Measurements from ENCODE around the gene CD37.

CD37 gene

DNA sequence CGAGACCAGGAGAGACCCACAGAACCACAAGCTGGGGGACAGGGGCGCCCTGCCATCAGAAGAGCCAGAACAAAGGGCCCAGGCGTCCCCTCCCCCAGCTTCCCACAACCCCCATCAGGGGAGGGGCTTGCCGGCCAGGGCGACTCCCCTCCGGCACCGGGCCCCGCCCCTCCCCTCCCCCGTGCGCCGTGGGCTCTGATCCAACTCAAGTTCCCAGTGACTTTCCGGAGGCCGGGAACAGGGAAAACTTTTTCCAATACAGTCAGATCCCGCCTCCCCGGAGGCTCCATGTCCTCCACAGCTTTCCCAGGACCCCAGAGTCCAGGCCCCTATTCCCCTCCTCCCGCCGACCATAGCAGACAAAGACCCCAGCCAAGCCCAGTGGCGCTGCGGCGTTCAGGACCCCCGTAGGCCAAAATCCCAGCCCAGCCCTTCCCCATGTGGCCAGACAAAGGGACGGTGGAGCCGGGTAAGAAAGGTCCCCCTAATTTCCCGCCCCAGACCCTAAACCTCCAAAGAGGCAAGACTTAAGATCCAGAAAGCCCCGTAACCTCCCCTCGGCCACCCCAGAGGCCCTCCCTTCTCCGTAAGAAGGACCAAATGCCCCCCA is 26.3 kb downstream of the CD37 start:
- peak overlapping the region; percentile 89 for H3K4me3 ChIP-seq (replicated peaks; ENCODE audit: low read depth, low read length)
- TF ChIP-seq, protein P1, sequence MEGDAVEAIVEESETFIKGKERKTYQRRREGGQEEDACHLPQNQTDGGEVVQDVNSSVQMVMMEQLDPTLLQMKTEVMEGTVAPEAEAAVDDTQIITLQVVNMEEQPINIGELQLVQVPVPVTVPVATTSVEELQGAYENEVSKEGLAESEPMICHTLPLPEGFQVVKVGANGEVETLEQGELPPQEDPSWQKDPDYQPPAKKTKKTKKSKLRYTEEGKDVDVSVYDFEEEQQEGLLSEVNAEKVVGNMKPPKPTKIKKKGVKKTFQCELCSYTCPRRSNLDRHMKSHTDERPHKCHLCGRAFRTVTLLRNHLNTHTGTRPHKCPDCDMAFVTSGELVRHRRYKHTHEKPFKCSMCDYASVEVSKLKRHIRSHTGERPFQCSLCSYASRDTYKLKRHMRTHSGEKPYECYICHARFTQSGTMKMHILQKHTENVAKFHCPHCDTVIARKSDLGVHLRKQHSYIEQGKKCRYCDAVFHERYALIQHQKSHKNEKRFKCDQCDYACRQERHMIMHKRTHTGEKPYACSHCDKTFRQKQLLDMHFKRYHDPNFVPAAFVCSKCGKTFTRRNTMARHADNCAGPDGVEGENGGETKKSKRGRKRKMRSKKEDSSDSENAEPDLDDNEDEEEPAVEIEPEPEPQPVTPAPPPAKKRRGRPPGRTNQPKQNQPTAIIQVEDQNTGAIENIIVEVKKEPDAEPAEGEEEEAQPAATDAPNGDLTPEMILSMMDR (IDR thresholded peaks at IDR 0.05; ENCODE audit: low read depth, low read length, missing control alignments): no peak
- DNase-seq (ENCODE audit: extremely low read depth, low read depth): peak; percentile 63

DNA sequence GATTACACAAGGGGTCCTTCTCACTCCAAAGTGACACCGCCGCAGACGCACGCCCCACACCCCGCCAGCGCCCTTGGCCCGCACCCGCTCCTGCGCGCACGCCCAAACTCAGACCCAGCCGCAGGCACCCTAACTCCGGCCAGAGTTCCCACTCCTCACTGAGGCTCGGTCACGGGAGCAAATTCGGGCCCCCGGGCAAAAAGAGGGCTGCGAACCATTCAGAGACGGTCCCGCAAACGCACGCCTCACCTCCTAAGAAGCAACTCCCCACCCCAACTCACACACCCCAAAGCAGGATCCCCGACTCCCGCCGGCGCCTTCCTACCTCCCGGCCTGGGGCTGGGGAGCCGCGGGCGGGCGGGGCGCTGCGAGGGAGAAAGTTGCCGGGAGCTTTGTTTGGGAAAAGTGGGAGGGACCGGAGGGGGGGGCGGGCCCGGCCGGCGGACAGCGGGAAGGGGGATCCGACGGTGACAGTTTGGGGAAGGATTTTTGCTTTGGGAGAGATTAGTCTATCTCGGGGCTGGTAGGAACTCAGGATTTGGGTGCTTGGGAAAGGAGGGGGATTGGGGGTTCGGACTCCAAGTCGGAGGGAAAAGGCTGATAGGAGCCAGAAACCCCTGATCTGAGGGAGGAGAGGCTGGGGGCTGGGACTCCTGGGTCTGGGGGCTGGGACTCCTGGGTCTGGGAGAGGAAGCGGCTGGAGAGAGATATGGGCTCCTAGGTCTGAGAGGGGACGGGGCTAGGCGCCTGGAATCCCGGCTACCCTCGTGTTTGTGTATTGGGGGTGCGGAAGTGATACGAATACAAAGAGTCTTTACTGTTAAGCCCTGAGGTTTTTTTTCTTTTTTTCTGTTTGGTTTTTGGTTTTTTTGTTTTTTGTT is 27.1 kb downstream of the CD37 start, which contains the start of gene TEAD2:
Gene TEAD2 (minus strand): TSS at position 369 of the 881 bp plus-strand sequence. CDS start 2,341 bp downstream, outside the sequence.
- H3K4me3 ChIP-seq (replicated peaks; ENCODE audit: low read depth, low read length): peak within 1 kb of the TSS; percentile 89
- TF ChIP-seq, protein P1 (IDR thresholded peaks at IDR 0.05; ENCODE audit: low read depth, low read length, missing control alignments): no peak
- no peak for DNase-seq (ENCODE audit: extremely low read depth, low read depth)

DNA sequence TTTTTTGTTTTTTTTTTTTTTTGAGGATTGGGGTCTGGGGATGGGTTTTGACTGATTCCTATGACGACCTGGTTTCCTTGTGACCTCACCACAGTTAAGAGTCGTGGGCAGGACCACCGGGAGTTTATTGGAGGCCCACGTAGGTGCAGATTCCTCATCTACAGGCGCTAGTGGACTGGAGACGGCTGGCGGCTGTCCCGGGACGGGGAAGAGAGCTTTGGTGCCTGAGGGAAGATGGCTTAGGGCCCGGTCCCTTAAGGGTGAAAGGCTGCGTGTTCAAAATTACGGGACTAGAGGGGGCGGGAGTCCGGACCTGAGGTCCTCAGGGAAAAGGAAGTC is 27.7 kb downstream of the CD37 start:
- no peak for DNase-seq (ENCODE audit: extremely low read depth, low read depth)
- TF ChIP-seq, protein P1 (IDR thresholded peaks at IDR 0.05; ENCODE audit: low read depth, low read length, missing control alignments): no peak
- peak overlapping the region; percentile 89 for H3K4me3 ChIP-seq (replicated peaks; ENCODE audit: low read depth, low read length)

DNA sequence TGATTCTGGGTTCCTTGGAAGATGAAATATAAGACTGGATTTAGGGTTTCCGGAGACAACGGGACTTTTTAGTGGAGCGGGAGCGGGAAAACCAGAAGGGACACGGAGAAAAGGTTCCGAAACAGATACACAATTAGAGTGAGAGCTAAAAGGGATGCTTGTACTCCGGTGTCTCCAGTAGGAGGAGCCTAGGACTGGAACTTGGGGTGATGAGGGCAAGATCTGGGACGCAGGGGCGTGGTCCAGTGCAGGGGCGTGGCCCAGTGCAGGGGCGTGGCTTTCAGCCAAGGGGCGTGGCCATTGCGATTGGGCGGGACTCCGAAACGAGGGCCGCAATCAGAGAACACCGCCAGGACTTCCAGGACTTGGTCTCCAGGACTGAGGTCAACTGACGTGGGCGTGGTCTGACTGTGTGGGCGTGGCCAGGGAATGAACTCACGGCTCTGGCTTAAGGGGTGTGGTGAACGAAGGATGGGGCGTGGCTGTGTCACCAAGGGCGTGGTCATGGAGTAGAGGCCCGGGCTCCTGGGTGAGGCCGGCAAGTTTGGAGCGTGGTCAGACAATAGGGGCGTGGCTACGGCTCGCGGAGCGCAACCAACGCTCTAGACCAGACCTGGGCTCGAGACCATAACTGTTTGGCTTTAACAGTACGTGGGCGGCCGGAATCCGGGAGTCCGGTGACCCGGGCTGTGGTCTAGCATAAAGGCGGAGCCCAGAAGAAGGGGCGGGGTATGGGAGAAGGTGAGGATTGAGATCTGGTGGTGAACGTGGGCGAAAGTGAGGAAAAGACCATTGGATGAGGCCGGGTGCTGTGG is 28.3 kb downstream of the CD37 start, which contains the start of gene DKKL1:
Gene DKKL1 (plus strand): TSS at position 610 of the 815 bp plus-strand sequence. CDS start 122 bp downstream, at position 732.
- DNase-seq (ENCODE audit: extremely low read depth, low read depth): peak; percentile 99
- TF ChIP-seq, protein P1 (IDR thresholded peaks at IDR 0.05; ENCODE audit: low read depth, low read length, missing control alignments): peak; percentile 18
- peak within 1 kb of the TSS; percentile 89 for H3K4me3 ChIP-seq (replicated peaks; ENCODE audit: low read depth, low read length)

DNA sequence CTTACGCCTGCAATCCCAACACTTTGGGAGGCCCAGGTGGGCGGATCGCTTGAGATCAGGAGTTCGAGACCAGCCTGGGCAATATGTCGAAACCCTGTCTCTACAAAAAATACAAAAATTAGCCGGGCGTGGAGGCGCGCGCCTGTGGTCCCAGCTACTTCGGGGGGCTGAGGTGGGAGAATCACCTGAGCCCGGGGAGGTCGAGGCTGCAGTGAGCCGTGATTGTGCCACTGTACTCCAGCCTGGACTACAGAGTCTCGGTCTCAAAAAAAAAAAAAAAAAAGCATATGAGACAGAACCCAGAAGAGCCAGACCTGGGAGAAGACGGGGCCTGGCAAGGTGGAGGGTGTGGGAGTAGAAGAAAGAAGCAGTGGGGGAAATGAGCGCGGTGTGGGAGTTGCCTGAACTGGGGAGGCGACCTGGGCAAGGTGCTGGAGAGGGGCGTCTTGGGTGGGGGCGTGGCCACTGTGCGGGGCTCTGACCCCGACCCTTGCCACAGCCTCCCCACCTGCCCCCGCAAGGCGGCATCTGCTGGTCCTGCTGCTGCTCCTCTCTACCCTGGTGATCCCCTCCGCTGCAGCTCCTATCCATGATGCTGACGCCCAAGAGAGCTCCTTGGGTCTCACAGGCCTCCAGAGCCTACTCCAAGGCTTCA is 29.0 kb downstream of the CD37 start:
- no peak for DNase-seq (ENCODE audit: extremely low read depth, low read depth)
- TF ChIP-seq, protein P1 (IDR thresholded peaks at IDR 0.05; ENCODE audit: low read depth, low read length, missing control alignments): no peak
- no peak overlapping the region for H3K4me3 ChIP-seq (replicated peaks; ENCODE audit: low read depth, low read length)

DNA sequence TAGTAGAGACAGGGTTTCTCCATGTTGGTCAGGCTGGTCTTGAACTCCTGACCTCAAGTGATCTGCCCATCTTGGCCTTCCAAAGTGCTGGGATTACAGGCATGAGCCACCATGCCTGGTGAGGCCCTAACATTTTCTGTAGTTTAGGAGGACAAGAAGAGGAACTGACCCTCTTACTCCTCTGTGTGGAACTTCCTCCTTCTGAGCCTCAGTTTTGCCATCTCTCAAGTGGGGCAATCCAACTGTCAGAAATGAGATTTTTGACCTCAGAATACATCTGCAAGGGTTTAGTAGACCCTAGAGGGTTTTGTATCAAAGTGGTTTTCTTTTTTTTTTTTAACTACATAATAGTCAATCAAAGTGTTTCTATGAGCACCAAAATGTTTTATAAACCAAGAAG is 30.9 kb downstream of the CD37 start:
- no peak for DNase-seq (ENCODE audit: extremely low read depth, low read depth)
- H3K4me3 ChIP-seq (replicated peaks; ENCODE audit: low read depth, low read length): no peak overlapping the region
- TF ChIP-seq, protein P1 (IDR thresholded peaks at IDR 0.05; ENCODE audit: low read depth, low read length, missing control alignments): no peak

Measured in HFF-Myc (cell line).